NCI-H1694 (cell line): Measurements from ENCODE around the gene SNHG17.
"Not testable (repeated sequence)": the region's sequence is repeated elsewhere in the genome, so short reads cannot be mapped to it uniquely, and the experiment has no call there.

ENCODE experiments used
- DNase-seq: peaks from one replicate; lab custom pipeline; 2025; lab: John Stamatoyannopoulos, UW

The SNHG17 gene

GRCh38 chr20:38418509-38419204 is 16.5 kb downstream of the SNHG17 start:
- no peak for DNase-seq

- DNase-seq, result no peak
Measured at GRCh38 chr20:38414769-38415450, 20.2 kb downstream of the SNHG17 start.

GRCh38 chr20:38412877-38413577 is 22.1 kb downstream of the SNHG17 start:
- no peak for DNase-seq

GRCh38 chr20:38407822-38408221 is 27.3 kb downstream of the SNHG17 start:
- not testable (repeated sequence) for DNase-seq

- DNase-seq, result no peak
Measured at GRCh38 chr20:38407321-38407720, 27.8 kb downstream of the SNHG17 start.

- no peak for DNase-seq
Measured at GRCh38 chr20:38406476-38406875, 28.7 kb downstream of the SNHG17 start.

GRCh38 chr20:38405132-38405531 is 30.0 kb downstream of the SNHG17 start:
- DNase-seq, result no peak

- no peak for DNase-seq
Measured at GRCh38 chr20:38404016-38404415, 31.1 kb downstream of the SNHG17 start.

GRCh38 chr20:38402816-38403215 is 32.3 kb downstream of the SNHG17 start:
- no peak for DNase-seq

- no peak for DNase-seq
Measured at GRCh38 chr20:38402089-38402488, 33.0 kb downstream of the SNHG17 start.

- not testable (repeated sequence) for DNase-seq
Measured at GRCh38 chr20:38395751-38396395, 39.3 kb downstream of the SNHG17 start.

GRCh38 chr20:38395165-38395564 is 40.0 kb downstream of the SNHG17 start:
- DNase-seq, result no peak

GRCh38 chr20:38393259-38393658 is 41.9 kb downstream of the SNHG17 start:
- no peak for DNase-seq

- no peak for DNase-seq
Measured at GRCh38 chr20:38392356-38392755, 42.8 kb downstream of the SNHG17 start.

GRCh38 chr20:38387953-38388352 is 47.2 kb downstream of the SNHG17 start:
- no peak for DNase-seq

- no peak for DNase-seq
Measured at GRCh38 chr20:38386851-38387250, 48.3 kb downstream of the SNHG17 start.

GRCh38 chr20:38386004-38386403 is 49.1 kb downstream of the SNHG17 start:
- DNase-seq, result no peak

- DNase-seq, result no peak
Measured at GRCh38 chr20:38383147-38383546, 52.0 kb downstream of the SNHG17 start.

GRCh38 chr20:38377838-38378237 is 57.3 kb downstream of the SNHG17 start:
- not testable (repeated sequence) for DNase-seq

- no peak for DNase-seq
Measured at GRCh38 chr20:38377039-38377685, 58.0 kb downstream of the SNHG17 start.

- no peak for DNase-seq
Measured at GRCh38 chr20:38373898-38374297, 61.2 kb downstream of the SNHG17 start.
